GM23338 (cell line): ENCODE measurements around the gene CAMTA1. TPM values are rescaled to one million over a fixed set of nuclear protein-coding genes. Genes with fewer than 3 reads are reported as not detected.

ENCODE experiments used
- ATAC-seq: fragments of 200-7000 bp; cut with Tn5 transposase; 3 replicates; pipeline ENCODE4 v1.9.1; 2020
- DNase-seq: peaks from one replicate; pipeline ENCODE4 v3.0.0-alpha.2; 2015; ENCODE audit warnings: low spot score
- H2AFZ ChIP-seq: fragments of 200-600 bp; sonication (generic); 2 replicates; pipeline ENCODE4 v1.8.0; 2016; ENCODE audit warnings: antibody characterized with exemption, mild to moderate bottlenecking, moderate library complexity
- H3F3A ChIP-seq: fragments of 200-600 bp; sonication (generic); replicated peaks from 2 replicates; pipeline ENCODE4 v1.8.0; 2017; ENCODE audit warnings: antibody characterized with exemption, mixed run types, low read depth
- H3K27ac ChIP-seq: fragments of 200-600 bp; sonication (generic); 2 replicates; pipeline ENCODE4 v1.6.1; 2016; ENCODE audit warnings: low read depth
- H3K27me3 ChIP-seq: fragments of 200-600 bp; sonication (generic); 2 replicates; pipeline ENCODE4 v1.8.0; 2016; ENCODE audit warnings: mild to moderate bottlenecking, mixed run types, moderate library complexity; ENCODE audit not compliant: insufficient read depth
- H3K36me3 ChIP-seq: fragments of 200-600 bp; sonication (generic); 2 replicates; pipeline ENCODE4 v1.8.0; 2016; ENCODE audit warnings: mild to moderate bottlenecking; ENCODE audit not compliant: insufficient read depth
- H3K4me1 ChIP-seq: fragments of 200-600 bp; sonication (generic); 2 replicates; pipeline ENCODE4 v1.8.0; 2016; ENCODE audit warnings: mild to moderate bottlenecking, moderate library complexity; ENCODE audit not compliant: insufficient read depth
- H3K4me2 ChIP-seq: fragments of 200-600 bp; sonication (generic); 2 replicates; pipeline ENCODE4 v1.7.1; 2017; ENCODE audit warnings: mixed run types
- H3K4me3 ChIP-seq: fragments of 200-600 bp; sonication (generic); 2 replicates; pipeline ENCODE4 v1.6.1; 2016; ENCODE audit warnings: mixed run types
- H3K79me2 ChIP-seq: fragments of 200-600 bp; sonication (generic); replicated peaks from 2 replicates; pipeline ENCODE4 v1.8.0; 2017; ENCODE audit warnings: mild to moderate bottlenecking; ENCODE audit not compliant: insufficient read depth
- H3K9me2 ChIP-seq: fragments of 200-600 bp; sonication (generic); 2 replicates; pipeline ENCODE4 v1.8.0; 2017; ENCODE audit not compliant: insufficient read depth
- H4K20me1 ChIP-seq: fragments of 200-600 bp; sonication (generic); replicated peaks from 2 replicates; pipeline ENCODE4 v1.8.0; 2017; ENCODE audit warnings: mild to moderate bottlenecking; ENCODE audit not compliant: insufficient read depth
- H3K27ac Mint-ChIP-seq: 2 replicates; pipeline ENCODE4 v1.8.0; 2020; ENCODE audit warnings: inconsistent platforms, mild to moderate bottlenecking, moderate library complexity, mixed read lengths
- H3K27me3 Mint-ChIP-seq: 3 replicates; pipeline ENCODE4 v1.8.0; 2022; ENCODE audit warnings: low read depth, mild to moderate bottlenecking, moderate library complexity, mixed read lengths, inconsistent platforms; ENCODE audit not compliant: insufficient read depth, poor library complexity
- H3K36me3 Mint-ChIP-seq: 3 replicates; pipeline ENCODE4 v1.8.0; 2021; ENCODE audit warnings: low read depth, mild to moderate bottlenecking, inconsistent platforms, moderate library complexity, mixed read lengths
- H3K4me1 Mint-ChIP-seq: 3 replicates; pipeline ENCODE4 v1.8.0; 2020; ENCODE audit warnings: mild to moderate bottlenecking, inconsistent platforms, mixed read lengths
- H3K4me3 Mint-ChIP-seq: 3 replicates; pipeline ENCODE4 v1.8.0; 2021; ENCODE audit warnings: moderate library complexity, mild to moderate bottlenecking, inconsistent platforms, mixed read lengths
- H3K9me3 Mint-ChIP-seq: 3 replicates; pipeline ENCODE4 v1.8.0; 2020; ENCODE audit warnings: moderate library complexity, mild to moderate bottlenecking, inconsistent platforms, mixed read lengths
- CREB1 ChIP-seq: fragments of 250-450 bp; sonication (Bioruptor Pico); IDR thresholded peaks from 2 replicates; pipeline ENCODE4 v1.5.0; 2020; ENCODE audit warnings: low read depth, mild to moderate bottlenecking, moderate library complexity
- EZH2 ChIP-seq: fragments of 200-600 bp; sonication (generic); IDR thresholded peaks from one replicate; pipeline ENCODE4 v1.8.0; 2017; ENCODE audit warnings: antibody characterized with exemption, mild to moderate bottlenecking, low read depth; ENCODE audit not compliant: unreplicated experiment
- EZH2phosphoT487 ChIP-seq: fragments of 200-600 bp; sonication (generic); IDR thresholded peaks from one replicate; pipeline ENCODE4 v1.8.1; 2018; ENCODE audit warnings: antibody characterized with exemption; ENCODE audit not compliant: unreplicated experiment
- JUNB ChIP-seq: IDR thresholded peaks from one replicate; pipeline ENCODE4 v1.6.1; 2016; ENCODE audit warnings: antibody characterized with exemption; ENCODE audit not compliant: unreplicated experiment
- NANOG ChIP-seq: IDR thresholded peaks from 2 replicates; pipeline ENCODE4 v1.6.1; 2016; ENCODE audit warnings: antibody characterized with exemption, borderline replicate concordance
- POLR2AphosphoS5 ChIP-seq: IDR thresholded peaks from 2 replicates; pipeline ENCODE4 v1.6.1; 2016; ENCODE audit warnings: antibody characterized with exemption, low read depth
- ZNF114 ChIP-seq: fragments of 250-450 bp; sonication (Bioruptor Pico); IDR thresholded peaks from 2 replicates; pipeline ENCODE4 v1.5.0; 2020; ENCODE audit warnings: mild to moderate bottlenecking, moderate library complexity
- ZNF331 ChIP-seq: fragments of 250-450 bp; sonication (Bioruptor Pico); IDR thresholded peaks from 2 replicates; pipeline ENCODE4 v1.5.0; 2020; ENCODE audit warnings: low read depth, mild to moderate bottlenecking, moderate library complexity
- polyA plus RNA-seq: library from polyadenylated mRNA; unstranded; fragments of >200 nt; fragmentation: Nextera tagmentation; extraction: Ambion mirVana; gene quantifications from 2 replicates; pipeline ENCODE4 v1.2.1, GENCODE V29; 2016
- total RNA-seq: library from RNA; depleted of rRNA; stranded (reverse); fragments of >200 nt; shearing (Covaris generic); gene quantifications from 2 replicates; pipeline ENCODE4 v1.2.3, GENCODE V29; 2014
- TF ChIP-seq, protein P1 (sequence below), 2 experiments: fragments of 200-600 bp in 1 of 2; sonication (generic) in 1 of 2; conservative IDR thresholded peaks; 2 replicates each; pipeline versions ENCODE4 v1.5.1 to v1.6.1; 2016 to 2017; ENCODE audit warnings: antibody characterized with exemption in 2 of 2, low read depth in 2 of 2, mild to moderate bottlenecking in 2 of 2, moderate library complexity in 1 of 2
- TF ChIP-seq, protein P2 (sequence below): IDR thresholded peaks from 2 replicates; pipeline ENCODE4 v1.6.1; 2016; ENCODE audit warnings: antibody characterized with exemption
- TF ChIP-seq, protein P3 (sequence below): fragments of 250-450 bp; sonication (Bioruptor Pico); IDR thresholded peaks from 2 replicates; pipeline ENCODE4 v1.5.0; 2020; ENCODE audit warnings: mild to moderate bottlenecking, moderate library complexity

The CAMTA1 gene
- total and polyA plus RNA-seq, 2 experiments from 2014 or later = 115 to 519 TPM

DNA sequence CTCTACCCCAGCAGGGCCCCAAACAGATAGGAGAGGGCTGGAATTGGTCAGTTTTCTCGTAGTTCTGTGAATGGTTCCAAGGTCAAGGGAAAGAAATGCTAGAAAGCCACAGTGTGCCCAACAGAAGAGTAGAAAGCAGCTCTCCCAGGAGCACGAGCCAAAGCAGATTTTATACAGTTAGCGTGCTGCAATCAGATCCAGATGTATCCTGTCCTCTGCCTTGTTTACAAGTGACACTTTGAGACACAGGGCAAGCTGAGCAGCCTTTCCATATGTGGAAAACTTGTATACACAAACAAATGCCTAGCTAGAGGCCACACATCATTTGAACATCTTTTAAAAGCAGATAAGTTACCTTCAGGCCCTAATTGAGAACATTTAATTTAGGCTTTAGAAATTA, 992.3 kb downstream of the CAMTA1 start (continued):
- TF ChIP-seq, protein P1, sequence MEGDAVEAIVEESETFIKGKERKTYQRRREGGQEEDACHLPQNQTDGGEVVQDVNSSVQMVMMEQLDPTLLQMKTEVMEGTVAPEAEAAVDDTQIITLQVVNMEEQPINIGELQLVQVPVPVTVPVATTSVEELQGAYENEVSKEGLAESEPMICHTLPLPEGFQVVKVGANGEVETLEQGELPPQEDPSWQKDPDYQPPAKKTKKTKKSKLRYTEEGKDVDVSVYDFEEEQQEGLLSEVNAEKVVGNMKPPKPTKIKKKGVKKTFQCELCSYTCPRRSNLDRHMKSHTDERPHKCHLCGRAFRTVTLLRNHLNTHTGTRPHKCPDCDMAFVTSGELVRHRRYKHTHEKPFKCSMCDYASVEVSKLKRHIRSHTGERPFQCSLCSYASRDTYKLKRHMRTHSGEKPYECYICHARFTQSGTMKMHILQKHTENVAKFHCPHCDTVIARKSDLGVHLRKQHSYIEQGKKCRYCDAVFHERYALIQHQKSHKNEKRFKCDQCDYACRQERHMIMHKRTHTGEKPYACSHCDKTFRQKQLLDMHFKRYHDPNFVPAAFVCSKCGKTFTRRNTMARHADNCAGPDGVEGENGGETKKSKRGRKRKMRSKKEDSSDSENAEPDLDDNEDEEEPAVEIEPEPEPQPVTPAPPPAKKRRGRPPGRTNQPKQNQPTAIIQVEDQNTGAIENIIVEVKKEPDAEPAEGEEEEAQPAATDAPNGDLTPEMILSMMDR (conservative IDR thresholded peaks at IDR 0.05; ENCODE audit: low read depth in 2 of 2) = no peak
- TF ChIP-seq JUNB (no peak), POLR2AphosphoS5 (no peak), EZH2phosphoT487 (no peak), ZNF114 (CRISPR knock-in tag) (no peak)
- TF ChIP-seq, protein P2, sequence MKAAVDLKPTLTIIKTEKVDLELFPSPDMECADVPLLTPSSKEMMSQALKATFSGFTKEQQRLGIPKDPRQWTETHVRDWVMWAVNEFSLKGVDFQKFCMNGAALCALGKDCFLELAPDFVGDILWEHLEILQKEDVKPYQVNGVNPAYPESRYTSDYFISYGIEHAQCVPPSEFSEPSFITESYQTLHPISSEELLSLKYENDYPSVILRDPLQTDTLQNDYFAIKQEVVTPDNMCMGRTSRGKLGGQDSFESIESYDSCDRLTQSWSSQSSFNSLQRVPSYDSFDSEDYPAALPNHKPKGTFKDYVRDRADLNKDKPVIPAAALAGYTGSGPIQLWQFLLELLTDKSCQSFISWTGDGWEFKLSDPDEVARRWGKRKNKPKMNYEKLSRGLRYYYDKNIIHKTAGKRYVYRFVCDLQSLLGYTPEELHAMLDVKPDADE = no peak

DNA sequence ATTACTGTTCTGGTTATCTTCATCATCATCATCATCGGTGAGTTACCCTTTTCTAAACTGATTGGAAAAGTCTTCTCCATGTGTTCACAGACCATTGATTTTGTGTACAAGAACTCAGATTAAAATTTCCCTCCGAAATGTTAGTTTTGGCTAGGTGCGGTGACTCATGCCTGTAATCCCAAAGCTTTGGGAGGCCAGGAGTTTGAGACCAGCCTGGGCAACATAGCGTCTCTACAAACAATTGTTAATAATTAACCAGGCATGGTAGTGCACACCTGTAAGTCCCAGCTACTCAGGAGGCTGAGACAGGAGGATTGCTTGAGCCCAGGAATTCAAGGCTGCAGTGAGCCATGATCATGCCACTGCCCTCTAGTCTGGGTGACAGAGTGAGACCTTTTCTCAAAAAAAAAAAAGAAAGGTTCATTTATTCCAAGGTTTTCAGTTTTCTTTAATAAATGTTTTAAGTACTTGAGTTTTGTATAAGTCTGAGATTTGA, 992.9 kb downstream of the CAMTA1 start:
- Histone ChIP-seq H4K20me1 (peaks cover 6% of the 10 kb centered on the region), H3K36me3 (peaks cover 27% of the 10 kb centered on the region), H3K79me2 (peaks cover 32% of the 10 kb centered on the region), H2AFZ (no peak overlapping the region), H3K4me3 (no peak overlapping the region), H3K4me1 (0 out of 2 replicates have a peak, but pooled peaks cover 4% of the 10 kb centered on the region), H3K27me3 (no peaks in the 10 kb centered on the region), H3K4me2 (no peak overlapping the region), H3F3A (no peaks in the 10 kb centered on the region), H3K9me2 (no peaks in the 10 kb centered on the region), H3K27ac (no peak overlapping the region)
- ATAC-seq (no peak), DNase-seq (no peak)
- no peaks in the 10 kb centered on the region for H3K9me3 Mint-ChIP-seq
- H3K4me1 Mint-ChIP-seq = no peaks in the 10 kb centered on the region
- H3K36me3 Mint-ChIP-seq = peaks cover 57% of the 10 kb centered on the region
- peaks cover 4% of the 10 kb centered on the region for H3K27me3 Mint-ChIP-seq
- no peak overlapping the region for H3K27ac Mint-ChIP-seq
- H3K4me3 Mint-ChIP-seq = no peak overlapping the region
- TF ChIP-seq NANOG (no peak), CREB1 (CRISPR knock-in tag) (no peak), ZNF114 (CRISPR knock-in tag) (no peak), ZNF331 (no peak), EZH2 (no peak), POLR2AphosphoS5 (no peak)
- TF ChIP-seq, protein P2 = no peak
- TF ChIP-seq, protein P3, sequence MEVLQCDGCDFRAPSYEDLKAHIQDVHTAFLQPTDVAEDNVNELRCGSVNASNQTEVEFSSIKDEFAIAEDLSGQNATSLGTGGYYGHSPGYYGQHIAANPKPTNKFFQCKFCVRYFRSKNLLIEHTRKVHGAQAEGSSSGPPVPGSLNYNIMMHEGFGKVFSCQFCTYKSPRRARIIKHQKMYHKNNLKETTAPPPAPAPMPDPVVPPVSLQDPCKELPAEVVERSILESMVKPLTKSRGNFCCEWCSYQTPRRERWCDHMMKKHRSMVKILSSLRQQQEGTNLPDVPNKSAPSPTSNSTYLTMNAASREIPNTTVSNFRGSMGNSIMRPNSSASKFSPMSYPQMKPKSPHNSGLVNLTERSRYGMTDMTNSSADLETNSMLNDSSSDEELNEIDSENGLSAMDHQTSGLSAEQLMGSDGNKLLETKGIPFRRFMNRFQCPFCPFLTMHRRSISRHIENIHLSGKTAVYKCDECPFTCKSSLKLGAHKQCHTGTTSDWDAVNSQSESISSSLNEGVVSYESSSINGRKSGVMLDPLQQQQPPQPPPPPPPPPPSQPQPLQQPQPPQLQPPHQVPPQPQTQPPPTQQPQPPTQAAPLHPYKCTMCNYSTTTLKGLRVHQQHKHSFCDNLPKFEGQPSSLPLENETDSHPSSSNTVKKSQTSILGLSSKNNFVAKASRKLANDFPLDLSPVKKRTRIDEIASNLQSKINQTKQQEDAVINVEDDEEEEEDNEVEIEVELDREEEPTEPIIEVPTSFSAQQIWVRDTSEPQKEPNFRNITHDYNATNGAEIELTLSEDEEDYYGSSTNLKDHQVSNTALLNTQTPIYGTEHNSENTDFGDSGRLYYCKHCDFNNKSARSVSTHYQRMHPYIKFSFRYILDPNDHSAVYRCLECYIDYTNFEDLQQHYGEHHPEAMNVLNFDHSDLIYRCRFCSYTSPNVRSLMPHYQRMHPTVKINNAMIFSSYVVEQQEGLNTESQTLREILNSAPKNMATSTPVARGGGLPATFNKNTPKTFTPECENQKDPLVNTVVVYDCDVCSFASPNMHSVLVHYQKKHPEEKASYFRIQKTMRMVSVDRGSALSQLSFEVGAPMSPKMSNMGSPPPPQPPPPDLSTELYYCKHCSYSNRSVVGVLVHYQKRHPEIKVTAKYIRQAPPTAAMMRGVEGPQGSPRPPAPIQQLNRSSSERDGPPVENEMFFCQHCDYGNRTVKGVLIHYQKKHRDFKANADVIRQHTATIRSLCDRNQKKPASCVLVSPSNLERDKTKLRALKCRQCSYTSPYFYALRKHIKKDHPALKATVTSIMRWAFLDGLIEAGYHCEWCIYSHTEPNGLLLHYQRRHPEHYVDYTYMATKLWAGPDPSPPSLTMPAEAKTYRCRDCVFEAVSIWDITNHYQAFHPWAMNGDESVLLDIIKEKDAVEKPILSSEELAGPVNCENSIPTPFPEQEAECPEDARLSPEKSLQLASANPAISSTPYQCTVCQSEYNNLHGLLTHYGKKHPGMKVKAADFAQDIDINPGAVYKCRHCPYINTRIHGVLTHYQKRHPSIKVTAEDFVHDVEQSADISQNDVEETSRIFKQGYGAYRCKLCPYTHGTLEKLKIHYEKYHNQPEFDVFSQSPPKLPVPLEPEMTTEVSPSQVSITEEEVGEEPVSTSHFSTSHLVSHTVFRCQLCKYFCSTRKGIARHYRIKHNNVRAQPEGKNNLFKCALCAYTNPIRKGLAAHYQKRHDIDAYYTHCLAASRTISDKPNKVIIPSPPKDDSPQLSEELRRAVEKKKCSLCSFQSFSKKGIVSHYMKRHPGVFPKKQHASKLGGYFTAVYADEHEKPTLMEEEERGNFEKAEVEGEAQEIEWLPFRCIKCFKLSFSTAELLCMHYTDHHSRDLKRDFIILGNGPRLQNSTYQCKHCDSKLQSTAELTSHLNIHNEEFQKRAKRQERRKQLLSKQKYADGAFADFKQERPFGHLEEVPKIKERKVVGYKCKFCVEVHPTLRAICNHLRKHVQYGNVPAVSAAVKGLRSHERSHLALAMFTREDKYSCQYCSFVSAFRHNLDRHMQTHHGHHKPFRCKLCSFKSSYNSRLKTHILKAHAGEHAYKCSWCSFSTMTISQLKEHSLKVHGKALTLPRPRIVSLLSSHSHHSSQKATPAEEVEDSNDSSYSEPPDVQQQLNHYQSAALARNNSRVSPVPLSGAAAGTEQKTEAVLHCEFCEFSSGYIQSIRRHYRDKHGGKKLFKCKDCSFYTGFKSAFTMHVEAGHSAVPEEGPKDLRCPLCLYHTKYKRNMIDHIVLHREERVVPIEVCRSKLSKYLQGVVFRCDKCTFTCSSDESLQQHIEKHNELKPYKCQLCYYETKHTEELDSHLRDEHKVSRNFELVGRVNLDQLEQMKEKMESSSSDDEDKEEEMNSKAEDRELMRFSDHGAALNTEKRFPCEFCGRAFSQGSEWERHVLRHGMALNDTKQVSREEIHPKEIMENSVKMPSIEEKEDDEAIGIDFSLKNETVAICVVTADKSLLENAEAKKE = no peak
- TF ChIP-seq, protein P1 (conservative IDR thresholded peaks at IDR 0.05; ENCODE audit: low read depth in 2 of 2) = no peak
